Liver (tissue), 9 donors: Measurements from ENCODE around the gene TMEM91. TPM values are rescaled to one million over a fixed set of nuclear protein-coding genes. Genes with fewer than 3 reads are reported as not detected.

Source experiments
- DNase-seq: peaks from one replicate; pipeline ENCODE4 v3.0.0-alpha.2; 2017; ENCODE audit warnings: low spot score
- H3K27ac ChIP-seq, 2 donors: one replicate each; pipeline ENCODE4 v1.7.0; 2013; ENCODE audit warnings: inconsistent platforms in 2 of 2, low read length in 2 of 2, control low read depth in 1 of 2, low read depth in 1 of 2, mild to moderate bottlenecking in 1 of 2
- H3K27me3 ChIP-seq, 4 donors: one replicate each; pipeline versions ENCODE4 v1.6.1 to v1.7.0; 2013; ENCODE audit warnings: low read length in 3 of 4, inconsistent platforms in 1 of 4, mild to moderate bottlenecking in 1 of 4, moderate library complexity in 1 of 4; ENCODE audit not compliant: control insufficient read depth in 4 of 4, insufficient read depth in 4 of 4
- H3K36me3 ChIP-seq, 4 donors: one replicate each; pipeline versions ENCODE4 v1.6.1 to v1.7.0; 2013; ENCODE audit warnings: low read length in 3 of 4, mild to moderate bottlenecking in 3 of 4, low read depth in 1 of 4, moderate library complexity in 1 of 4; ENCODE audit not compliant: control insufficient read depth in 4 of 4, insufficient read depth in 3 of 4
- H3K4me1 ChIP-seq, 4 donors: one replicate each; pipeline versions ENCODE4 v1.6.1 to v1.7.0; 2013; ENCODE audit warnings: low read length in 3 of 4, mild to moderate bottlenecking in 3 of 4, moderate library complexity in 1 of 4; ENCODE audit not compliant: control insufficient read depth in 4 of 4, insufficient read depth in 4 of 4
- H3K4me3 ChIP-seq, 3 donors: one replicate each; pipeline versions ENCODE4 v1.6.1 to v1.7.0; 2013; ENCODE audit warnings: low read length in 3 of 3, control low read depth in 1 of 3, low read depth in 1 of 3, mild to moderate bottlenecking in 1 of 3
- H3K9ac ChIP-seq, 2 donors: one replicate each; pipeline ENCODE4 v1.7.0; 2013; ENCODE audit warnings: low read length in 2 of 2, mild to moderate bottlenecking in 2 of 2, moderate library complexity in 2 of 2, control low read depth in 1 of 2, low read depth in 1 of 2
- H3K9me3 ChIP-seq, 4 donors: one replicate each; pipeline versions ENCODE4 v1.6.1 to v1.7.0; 2013; ENCODE audit warnings: low read length in 3 of 4; ENCODE audit not compliant: control insufficient read depth in 4 of 4
- EGR1 ChIP-seq, 2 donors: IDR thresholded peaks; 2 replicates each; pipeline ENCODE4 v1.6.1; 2016 to 2018; ENCODE audit warnings: antibody characterized with exemption in 2 of 2, low read depth in 2 of 2
- FOXA1 ChIP-seq: IDR thresholded peaks from 2 replicates; pipeline ENCODE4 v1.6.1; 2016; ENCODE audit warnings: antibody characterized with exemption
- FOXA2 ChIP-seq: IDR thresholded peaks from 2 replicates; pipeline ENCODE4 v1.6.1; 2016; ENCODE audit warnings: antibody characterized with exemption
- GABPA ChIP-seq, 2 donors: IDR thresholded peaks in 1 of 2; conservative IDR thresholded peaks in 1 of 2; 2 replicates each; pipeline ENCODE4 v1.6.1; 2016; ENCODE audit warnings: antibody characterized with exemption in 2 of 2, mild to moderate bottlenecking in 1 of 2, moderate library complexity in 1 of 2
- HNF4A ChIP-seq, 2 donors: conservative IDR thresholded peaks; 2 replicates each; pipeline ENCODE4 v1.6.1; 2016; ENCODE audit warnings: antibody characterized with exemption in 2 of 2, mild to moderate bottlenecking in 2 of 2
- NR2F2 ChIP-seq: IDR thresholded peaks from 2 replicates; pipeline ENCODE4 v1.6.1; 2016; ENCODE audit warnings: antibody characterized with exemption
- RAD21 ChIP-seq, 2 donors: IDR thresholded peaks; 2 replicates each; pipeline ENCODE4 v1.6.1; 2016; ENCODE audit warnings: antibody characterized with exemption in 2 of 2, mild to moderate bottlenecking in 2 of 2
- RXRA ChIP-seq, 2 donors: IDR thresholded peaks; 2 replicates each; pipeline ENCODE4 v1.6.1; 2017 to 2018; ENCODE audit warnings: antibody characterized with exemption in 2 of 2, mild to moderate bottlenecking in 1 of 2
- SP1 ChIP-seq: IDR thresholded peaks from 2 replicates; pipeline ENCODE4 v1.6.1; 2018; ENCODE audit warnings: antibody characterized with exemption, mild to moderate bottlenecking
- YY1 ChIP-seq: IDR thresholded peaks from 2 replicates; pipeline ENCODE4 v1.6.1; 2016; ENCODE audit warnings: antibody characterized with exemption, mild to moderate bottlenecking
- WGBS: extraction: QIAGEN DNeasy Blood & Tissue Kit; methylation state at CpG from one replicate; pipeline ENCODE4 v1.1.7; 2013; 5-methylcytosine and 5-hydroxymethylcytosine counted together
- polyA plus RNA-seq, 2 donors: library from polyadenylated mRNA; stranded (reverse) in 1 of 2; unstranded in 1 of 2; fragments of 200-250 nt in 1 of 2; fragments of >200 nt in 1 of 2; fragmentation: Nextera tagmentation in 1 of 2; extraction: Ambion mirVana in 1 of 2; gene quantifications; one replicate each; pipeline versions ENCODE4 v1.2.1 to v1.2.3, GENCODE V29; 2013 to 2015
- total RNA-seq, 2 donors: library from RNA; depleted of rRNA; stranded (reverse); fragments of >200 nt; gene quantifications; one replicate each; pipeline ENCODE4 v1.2.3, GENCODE V29; 2014
- TF ChIP-seq, protein P1 (sequence below): IDR thresholded peaks from 2 replicates; pipeline ENCODE4 v1.6.1; 2016; ENCODE audit warnings: antibody characterized with exemption
- TF ChIP-seq, protein P2 (sequence below): IDR thresholded peaks from 2 replicates; pipeline ENCODE4 v1.6.1; 2016; ENCODE audit warnings: antibody characterized with exemption
- TF ChIP-seq, protein P3 (sequence below): fragments of 150-350 bp; IDR thresholded peaks from 2 replicates; pipeline ENCODE4 v1.5.1; 2017; ENCODE audit warnings: improper control_type of control experiment, low read depth, low read length; ENCODE audit not compliant: missing input control
- TF ChIP-seq, protein P4 (sequence below): IDR thresholded peaks from 2 replicates; pipeline ENCODE4 v1.6.1; 2016; ENCODE audit warnings: antibody characterized with exemption, mild to moderate bottlenecking
- donor health status: healthy.
- donor health status: healthy.
- donor health status: healthy.
- donor health status: healthy.
- donor health status: healthy.

Gene TMEM91
- total and polyA plus RNA-seq, 4 donors = 1.6 to 4.0 (median 2.9) TPM

DNA sequence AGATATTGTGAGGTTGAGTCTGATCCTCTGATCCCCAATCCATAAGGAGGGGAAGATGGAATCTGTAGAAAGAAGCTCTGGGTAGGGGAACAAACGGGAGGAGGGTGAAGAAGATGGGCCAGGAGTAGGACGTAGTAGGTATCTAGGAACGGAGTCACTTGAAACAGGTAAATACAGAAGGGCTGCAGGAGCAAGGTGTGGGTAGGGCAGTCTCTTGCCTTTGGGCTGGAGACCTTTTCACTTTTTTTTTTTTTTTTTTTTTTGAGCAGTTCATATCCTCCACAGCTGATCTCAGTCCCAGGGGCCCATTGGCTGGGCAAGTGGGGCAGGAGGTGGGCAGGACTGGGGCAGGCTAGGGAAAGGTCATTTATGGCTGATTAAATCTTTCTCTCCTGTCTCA lies 22.8 kb downstream of the TMEM91 start:
- no peaks in the 10 kb centered on the region for H3K9me3 ChIP-seq
- no peak overlapping the region for H3K9ac ChIP-seq
- H3K4me1 ChIP-seq = peaks cover 2 to 34% (median 18%) of the 10 kb centered on the region in 4 donors
- DNase-seq = no peak
- H3K4me3 ChIP-seq = peak overlapping the region in 1 of 3 donors; percentile 99
- H3K36me3 ChIP-seq = peaks cover 0 to 4% (median 0%) of the 10 kb centered on the region in 4 donors
- no peak overlapping the region for H3K27ac ChIP-seq
- no peak for TF ChIP-seq YY1
- TF ChIP-seq FOXA2 = no peak
- TF ChIP-seq, protein P1, sequence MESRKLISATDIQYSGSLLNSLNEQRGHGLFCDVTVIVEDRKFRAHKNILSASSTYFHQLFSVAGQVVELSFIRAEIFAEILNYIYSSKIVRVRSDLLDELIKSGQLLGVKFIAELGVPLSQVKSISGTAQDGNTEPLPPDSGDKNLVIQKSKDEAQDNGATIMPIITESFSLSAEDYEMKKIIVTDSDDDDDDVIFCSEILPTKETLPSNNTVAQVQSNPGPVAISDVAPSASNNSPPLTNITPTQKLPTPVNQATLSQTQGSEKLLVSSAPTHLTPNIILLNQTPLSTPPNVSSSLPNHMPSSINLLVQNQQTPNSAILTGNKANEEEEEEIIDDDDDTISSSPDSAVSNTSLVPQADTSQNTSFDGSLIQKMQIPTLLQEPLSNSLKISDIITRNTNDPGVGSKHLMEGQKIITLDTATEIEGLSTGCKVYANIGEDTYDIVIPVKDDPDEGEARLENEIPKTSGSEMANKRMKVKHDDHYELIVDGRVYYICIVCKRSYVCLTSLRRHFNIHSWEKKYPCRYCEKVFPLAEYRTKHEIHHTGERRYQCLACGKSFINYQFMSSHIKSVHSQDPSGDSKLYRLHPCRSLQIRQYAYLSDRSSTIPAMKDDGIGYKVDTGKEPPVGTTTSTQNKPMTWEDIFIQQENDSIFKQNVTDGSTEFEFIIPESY = no peak
- no peak for TF ChIP-seq EGR1 (IDR thresholded peaks at IDR 0.05; ENCODE audit: low read depth in 2 of 2)
- no peak for TF ChIP-seq RXRA (IDR thresholded peaks at IDR 0.05)
- no peak for TF ChIP-seq NR2F2
- TF ChIP-seq FOXA1 = no peak
- TF ChIP-seq HNF4A (conservative IDR thresholded peaks at IDR 0.05) = no peak
- TF ChIP-seq, protein P2, sequence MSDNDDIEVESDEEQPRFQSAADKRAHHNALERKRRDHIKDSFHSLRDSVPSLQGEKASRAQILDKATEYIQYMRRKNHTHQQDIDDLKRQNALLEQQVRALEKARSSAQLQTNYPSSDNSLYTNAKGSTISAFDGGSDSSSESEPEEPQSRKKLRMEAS = no peak
- no peak for TF ChIP-seq SP1
- TF ChIP-seq, protein P3, sequence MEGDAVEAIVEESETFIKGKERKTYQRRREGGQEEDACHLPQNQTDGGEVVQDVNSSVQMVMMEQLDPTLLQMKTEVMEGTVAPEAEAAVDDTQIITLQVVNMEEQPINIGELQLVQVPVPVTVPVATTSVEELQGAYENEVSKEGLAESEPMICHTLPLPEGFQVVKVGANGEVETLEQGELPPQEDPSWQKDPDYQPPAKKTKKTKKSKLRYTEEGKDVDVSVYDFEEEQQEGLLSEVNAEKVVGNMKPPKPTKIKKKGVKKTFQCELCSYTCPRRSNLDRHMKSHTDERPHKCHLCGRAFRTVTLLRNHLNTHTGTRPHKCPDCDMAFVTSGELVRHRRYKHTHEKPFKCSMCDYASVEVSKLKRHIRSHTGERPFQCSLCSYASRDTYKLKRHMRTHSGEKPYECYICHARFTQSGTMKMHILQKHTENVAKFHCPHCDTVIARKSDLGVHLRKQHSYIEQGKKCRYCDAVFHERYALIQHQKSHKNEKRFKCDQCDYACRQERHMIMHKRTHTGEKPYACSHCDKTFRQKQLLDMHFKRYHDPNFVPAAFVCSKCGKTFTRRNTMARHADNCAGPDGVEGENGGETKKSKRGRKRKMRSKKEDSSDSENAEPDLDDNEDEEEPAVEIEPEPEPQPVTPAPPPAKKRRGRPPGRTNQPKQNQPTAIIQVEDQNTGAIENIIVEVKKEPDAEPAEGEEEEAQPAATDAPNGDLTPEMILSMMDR = no peak
- TF ChIP-seq RAD21 (IDR thresholded peaks at IDR 0.05) = no peak
- 88% methylated on average over 3 of the region's 3 CpGs for WGBS
- no peaks in the 10 kb centered on the region for H3K27me3 ChIP-seq

DNA sequence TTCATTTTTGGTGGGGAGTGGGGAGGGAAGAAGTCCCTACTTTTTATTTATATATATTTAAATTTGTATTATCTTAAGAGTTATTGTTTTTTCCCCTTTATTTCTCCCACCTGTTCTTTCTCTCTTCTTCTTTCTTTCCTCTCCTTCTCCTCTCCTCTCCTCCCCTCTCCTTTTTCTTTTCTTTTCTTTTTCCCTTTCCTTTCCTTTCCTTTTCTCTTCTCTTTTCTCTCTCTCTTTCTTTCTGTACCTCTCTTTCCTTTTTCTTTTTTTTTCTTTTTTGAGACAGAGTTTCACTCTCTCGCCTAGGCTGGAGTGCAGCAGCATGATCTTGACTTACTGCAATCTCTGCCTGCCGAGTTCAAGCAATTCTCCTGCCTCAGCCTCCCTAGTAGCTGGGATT lies 23.2 kb downstream of the TMEM91 start:
- Histone ChIP-seq H3K9ac (no peak overlapping the region), H3K4me3 (no peak overlapping the region), H3K4me1 (peaks cover 2 to 34% (median 18%) of the 10 kb centered on the region in 4 donors), H3K36me3 (peaks cover 0 to 4% (median 0%) of the 10 kb centered on the region in 4 donors), H3K9me3 (no peaks in the 10 kb centered on the region), H3K27ac (no peak overlapping the region), H3K27me3 (no peaks in the 10 kb centered on the region)
- 94% methylated on average over 2 of the region's 2 CpGs for WGBS
- TF ChIP-seq NR2F2 (no peak), FOXA2 (no peak), EGR1 (IDR thresholded peaks at IDR 0.05; ENCODE audit: low read depth in 2 of 2) (no peak), RAD21 (IDR thresholded peaks at IDR 0.05) (no peak), GABPA (IDR thresholded peaks at IDR 0.05 in 1 of 2, conservative IDR thresholded peaks at IDR 0.05 in 1 of 2) (no peak), FOXA1 (no peak), HNF4A (conservative IDR thresholded peaks at IDR 0.05) (no peak)
- TF ChIP-seq, protein P4, sequence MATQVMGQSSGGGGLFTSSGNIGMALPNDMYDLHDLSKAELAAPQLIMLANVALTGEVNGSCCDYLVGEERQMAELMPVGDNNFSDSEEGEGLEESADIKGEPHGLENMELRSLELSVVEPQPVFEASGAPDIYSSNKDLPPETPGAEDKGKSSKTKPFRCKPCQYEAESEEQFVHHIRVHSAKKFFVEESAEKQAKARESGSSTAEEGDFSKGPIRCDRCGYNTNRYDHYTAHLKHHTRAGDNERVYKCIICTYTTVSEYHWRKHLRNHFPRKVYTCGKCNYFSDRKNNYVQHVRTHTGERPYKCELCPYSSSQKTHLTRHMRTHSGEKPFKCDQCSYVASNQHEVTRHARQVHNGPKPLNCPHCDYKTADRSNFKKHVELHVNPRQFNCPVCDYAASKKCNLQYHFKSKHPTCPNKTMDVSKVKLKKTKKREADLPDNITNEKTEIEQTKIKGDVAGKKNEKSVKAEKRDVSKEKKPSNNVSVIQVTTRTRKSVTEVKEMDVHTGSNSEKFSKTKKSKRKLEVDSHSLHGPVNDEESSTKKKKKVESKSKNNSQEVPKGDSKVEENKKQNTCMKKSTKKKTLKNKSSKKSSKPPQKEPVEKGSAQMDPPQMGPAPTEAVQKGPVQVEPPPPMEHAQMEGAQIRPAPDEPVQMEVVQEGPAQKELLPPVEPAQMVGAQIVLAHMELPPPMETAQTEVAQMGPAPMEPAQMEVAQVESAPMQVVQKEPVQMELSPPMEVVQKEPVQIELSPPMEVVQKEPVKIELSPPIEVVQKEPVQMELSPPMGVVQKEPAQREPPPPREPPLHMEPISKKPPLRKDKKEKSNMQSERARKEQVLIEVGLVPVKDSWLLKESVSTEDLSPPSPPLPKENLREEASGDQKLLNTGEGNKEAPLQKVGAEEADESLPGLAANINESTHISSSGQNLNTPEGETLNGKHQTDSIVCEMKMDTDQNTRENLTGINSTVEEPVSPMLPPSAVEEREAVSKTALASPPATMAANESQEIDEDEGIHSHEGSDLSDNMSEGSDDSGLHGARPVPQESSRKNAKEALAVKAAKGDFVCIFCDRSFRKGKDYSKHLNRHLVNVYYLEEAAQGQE = no peak
- TF ChIP-seq, protein P1 = no peak
- no peak for DNase-seq
